Measurements from ENCODE around the gene TRAPPC3. TPM values are rescaled to one million over a fixed set of nuclear protein-coding genes. Genes with fewer than 3 reads are reported as not detected.

The TRAPPC3 gene
- total and polyA plus RNA-seq, 2 donors (not counting 1 experiment from before 2014, with no cell fraction given), result 88.5 to 105 TPM

GRCh38 chr1:36087233-36088123 is 61.8 kb downstream of the TRAPPC3 start:
- H3K36me3 ChIP-seq (ENCODE audit: control insufficient read depth, insufficient read depth, low read length), result peaks cover 9% of the 10 kb centered on the region
- H3K4me1 ChIP-seq (ENCODE audit: control insufficient read depth, extremely low read depth, insufficient read depth, low read length), result peaks cover 8% of the 10 kb centered on the region
- H3K9ac ChIP-seq (ENCODE audit: insufficient read depth, low read length), result no peak overlapping the region
- no peak overlapping the region for H3K4me2 ChIP-seq (ENCODE audit: extremely low read depth, insufficient read depth, low read length)
- peaks cover 26% of the 10 kb centered on the region for H3K79me2 ChIP-seq (ENCODE audit: control insufficient read depth, insufficient read depth, low read length)
- H3K27me3 ChIP-seq (ENCODE audit: control insufficient read depth, insufficient read depth, low read length), result no peaks in the 10 kb centered on the region
- no peak overlapping the region for H3K27ac ChIP-seq (ENCODE audit: insufficient read depth, low read length)
- H3K9me3 ChIP-seq (ENCODE audit: control insufficient read depth, insufficient read depth, low read depth, low read length), result no peaks in the 10 kb centered on the region
- H4K20me1 ChIP-seq (ENCODE audit: control insufficient read depth, extremely low read depth, insufficient read depth, low read length), result no peaks in the 10 kb centered on the region
- peak overlapping the region; percentile 92 for H2AFZ ChIP-seq (ENCODE audit: low read length)
- DNase-seq (ENCODE audit: low read depth in 2 of 2), result no peak
- no peak overlapping the region for H3K4me3 ChIP-seq (replicated peaks in 1 of 4; ENCODE audit: control extremely low read depth in 1 of 4, insufficient read depth in 1 of 4, low read depth in 3 of 4, low read length in 4 of 4)
- no peak for TF ChIP-seq EZH2 (IDR thresholded peaks at IDR 0.05; ENCODE audit: low read length, missing control alignments)
- TF ChIP-seq CTCF (conservative IDR thresholded peaks at IDR 0.05 in 1 of 2, IDR thresholded peaks at IDR 0.05 in 1 of 2; ENCODE audit: low read depth in 1 of 2, low read length in 2 of 2), result no peak

Other genes with a start within 250 kb of the TRAPPC3 start
- 7.4 and 12.9 TPM in 2 replicates for gene AGO3, start 218.4 kb downstream of the TRAPPC3 start, total RNA-seq
- gene AGO3, start 218.4 kb downstream of the TRAPPC3 start, polyA plus RNA-seq, result 17.4 and 19.6 TPM in 2 replicates
- 0.26 and 0.50 TPM in 2 replicates for gene TEKT2, start 65.4 kb downstream of the TRAPPC3 start, total RNA-seq
- gene TEKT2, start 65.4 kb downstream of the TRAPPC3 start, polyA plus RNA-seq, result 0.06 and 0.09 TPM in 2 replicates
- 25.9 and 30.9 TPM in 2 replicates for gene ADPRS, start 60.6 kb downstream of the TRAPPC3 start, total RNA-seq
- gene ADPRS, start 60.6 kb downstream of the TRAPPC3 start, polyA plus RNA-seq, result 25.3 and 33.9 TPM in 2 replicates
- 18.5 and 31.0 TPM in 2 replicates for gene COL8A2, start 24.3 kb downstream of the TRAPPC3 start, total RNA-seq
- gene COL8A2, start 24.3 kb downstream of the TRAPPC3 start, polyA plus RNA-seq, result 2.9 and 5.2 TPM in 2 replicates
- 52.6 and 78.4 TPM in 2 replicates for gene MAP7D1, start 6.7 kb upstream of the TRAPPC3 start, total RNA-seq
- gene MAP7D1, start 6.7 kb upstream of the TRAPPC3 start, polyA plus RNA-seq, result 70.6 and 91.2 TPM in 2 replicates
- gene THRAP3, start 75.0 kb upstream of the TRAPPC3 start, total RNA-seq, result 67.5 and 92.5 TPM in 2 replicates
- gene THRAP3, start 75.0 kb upstream of the TRAPPC3 start, polyA plus RNA-seq, result 96.4 and 97.5 TPM in 2 replicates
- 2.8 and 3.3 TPM in 2 replicates for gene SH3D21, start 156.9 kb upstream of the TRAPPC3 start, total RNA-seq
- gene SH3D21, start 156.9 kb upstream of the TRAPPC3 start, polyA plus RNA-seq, result 1.1 and 1.9 TPM in 2 replicates
- gene EVA1B, start 174.2 kb upstream of the TRAPPC3 start, total RNA-seq, result 199 and 248 TPM in 2 replicates
- 22.7 and 27.1 TPM in 2 replicates for gene EVA1B, start 174.2 kb upstream of the TRAPPC3 start, polyA plus RNA-seq
- gene STK40, start 236.4 kb upstream of the TRAPPC3 start, total RNA-seq, result 10.5 and 14.2 TPM in 2 replicates
- 15.1 and 15.4 TPM in 2 replicates for gene STK40, start 236.4 kb upstream of the TRAPPC3 start, polyA plus RNA-seq
- 13.9 and 19.2 TPM in 2 replicates for gene LSM10, start 248.4 kb upstream of the TRAPPC3 start, total RNA-seq
- 33.5 and 49.1 TPM in 2 replicates for gene LSM10, start 248.4 kb upstream of the TRAPPC3 start, polyA plus RNA-seq